Spleen (tissue), 7 donors: ENCODE results near the gene LMBR1.

Experiments
- CTCF ChIP-seq, 11 experiments: fragments of 200-600 bp in 7 of 11; fragments of 450-650 bp in 4 of 11; sonication (generic) in 4 of 11; IDR thresholded peaks in 8 of 11; conservative IDR thresholded peaks in 3 of 11; 1 replicate in 7 of 11; 2 replicates in 4 of 11; pipeline versions ENCODE4 v1.4.0 to v1.8.0; 2016 to 2021; ENCODE audit warnings: antibody characterized with exemption in 11 of 11, inconsistent platforms in 4 of 11, mild to moderate bottlenecking in 1 of 11
- POLR2A ChIP-seq, 3 donors: fragments of 450-650 bp; IDR thresholded peaks; one replicate each; pipeline ENCODE4 v1.5.1; 2017; ENCODE audit warnings: antibody characterized with exemption in 3 of 3, mild to moderate bottlenecking in 1 of 3
- POLR2AphosphoS5 ChIP-seq, 3 donors: sonication (generic); formaldehyde crosslinking; IDR thresholded peaks; one replicate each; pipeline ENCODE4 v1.5.1; 2017; ENCODE audit warnings: antibody characterized with exemption in 3 of 3
- donor health status: DM: no; HTN: no; CAD: no; lungs with moderate emphysema.
- donor health status: DM: no; HTN: no; CAD: no.
- donor health status: DM: no; HTN: no; CAD: no.

DNA sequence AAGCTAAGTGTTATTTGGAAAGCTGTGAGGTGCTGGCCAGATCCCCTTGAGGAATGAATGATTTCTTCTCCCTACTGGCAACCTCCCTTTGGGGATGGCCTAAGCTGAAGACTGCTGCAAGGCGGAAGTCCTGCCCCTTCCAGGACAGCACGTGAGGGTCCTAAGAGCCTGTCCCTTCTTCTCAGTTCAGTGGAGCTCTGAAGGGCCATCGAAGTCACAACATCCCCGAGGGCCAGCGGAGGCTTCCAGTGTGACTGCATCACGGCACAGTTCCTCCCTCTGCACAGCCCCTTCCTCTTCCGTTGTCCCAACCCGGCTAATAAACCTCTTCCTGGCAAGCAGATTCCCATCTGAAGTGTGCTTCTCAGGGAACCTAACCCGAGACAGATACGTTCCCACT lies 208.7 kb downstream of the LMBR1 start:
- TF ChIP-seq POLR2A (IDR thresholded peaks at IDR 0.05) (no peak), CTCF (IDR thresholded peaks at IDR 0.05 in 8 of 11, conservative IDR thresholded peaks at IDR 0.05 in 3 of 11) (no peak), POLR2AphosphoS5 (IDR thresholded peaks at IDR 0.05) (no peak)
